NCI-H748 treated with DMSO at 0.1 percent for 48 hours (cell line): ENCODE measurements around the gene HP1BP3.
"Not testable (repeated sequence)": the region's sequence is repeated elsewhere in the genome, so short reads cannot be mapped to it uniquely, and the experiment has no call there.

ENCODE experiments used
- DNase-seq: peaks from one replicate; lab custom pipeline; 2025; lab: John Stamatoyannopoulos, UW

The HP1BP3 gene

GRCh38 chr1:20787029-20787839 is at the start of gene HP1BP3:
Gene HP1BP3 (minus strand): TSS chr1:20787307. CDS start chr1:20780440, 6,867 bp downstream.
- peak; percentile 27 for DNase-seq

GRCh38 chr1:20836230-20836629 is 49.1 kb upstream of the HP1BP3 start:
- no peak for DNase-seq

GRCh38 chr1:20834780-20835179 is 47.7 kb upstream of the HP1BP3 start:
- DNase-seq: no peak

- DNase-seq: no peak
Measured at GRCh38 chr1:20834192-20834591, 47.1 kb upstream of the HP1BP3 start.

- no peak for DNase-seq
Measured at GRCh38 chr1:20830378-20830777, 43.3 kb upstream of the HP1BP3 start.

- no peak for DNase-seq
Measured at GRCh38 chr1:20829946-20830345, 42.8 kb upstream of the HP1BP3 start.

GRCh38 chr1:20829531-20829930 is 42.4 kb upstream of the HP1BP3 start:
- DNase-seq: no peak

GRCh38 chr1:20823845-20824244 is 36.7 kb upstream of the HP1BP3 start:
- no peak for DNase-seq

GRCh38 chr1:20821466-20821865 is 34.4 kb upstream of the HP1BP3 start:
- no peak for DNase-seq

GRCh38 chr1:20819818-20820217 is 32.7 kb upstream of the HP1BP3 start:
- DNase-seq: no peak

GRCh38 chr1:20814534-20814871 is 27.4 kb upstream of the HP1BP3 start:
- no peak for DNase-seq

GRCh38 chr1:20811916-20812315 is 24.8 kb upstream of the HP1BP3 start:
- DNase-seq: no peak

GRCh38 chr1:20793236-20793635 is 6.1 kb upstream of the HP1BP3 start:
- no peak for DNase-seq

GRCh38 chr1:20792196-20792595 is 5.1 kb upstream of the HP1BP3 start:
- DNase-seq: no peak

GRCh38 chr1:20790785-20791184 is 3.7 kb upstream of the HP1BP3 start:
- no peak for DNase-seq

GRCh38 chr1:20789598-20789997 is 2.5 kb upstream of the HP1BP3 start:
- not testable (repeated sequence) for DNase-seq

GRCh38 chr1:20787840-20788795 is 1.0 kb upstream of the HP1BP3 start:
- DNase-seq: peak; percentile 23

GRCh38 chr1:20786253-20787028 is 666 bp downstream of the HP1BP3 start:
- DNase-seq: peak; percentile 94

GRCh38 chr1:20785907-20786252 is 1.2 kb downstream of the HP1BP3 start:
- no peak for DNase-seq

GRCh38 chr1:20775700-20776099 is 11.4 kb downstream of the HP1BP3 start:
- DNase-seq: no peak

- DNase-seq: no peak
Measured at GRCh38 chr1:20771780-20772179, 15.3 kb downstream of the HP1BP3 start.
